ENCODE results near the gene NNT. TPM values are rescaled to one million over a fixed set of nuclear protein-coding genes. Genes with fewer than 3 reads are reported as not detected.
"Not testable (repeated sequence)": the region's sequence is repeated elsewhere in the genome, so short reads cannot be mapped to it uniquely, and the experiment has no call there.

The NNT gene
- total RNA-seq, 2 donors from 2014 or later, result 89.6 to 174 TPM

GRCh38 chr5:43667379-43667778 lies 64.4 kb downstream of the NNT start:
- DNase-seq (ENCODE audit: low spot score in 2 of 2); H3K27ac Mint-ChIP-seq; ATAC-seq; H3K9me3 Mint-ChIP-seq: not testable (repeated sequence)
- peaks cover 31 to 45% of the 10 kb centered on the region in 2 donors for H3K36me3 Mint-ChIP-seq

- ATAC-seq (no peak), DNase-seq (ENCODE audit: low spot score in 2 of 2) (no peak)
- H3K27ac Mint-ChIP-seq, result no peak overlapping the region
- peaks cover 0 to 5% of the 10 kb centered on the region in 2 donors for H3K9me3 Mint-ChIP-seq
- H3K36me3 Mint-ChIP-seq, result peaks cover 16 to 24% of the 10 kb centered on the region in 2 donors
Observed at GRCh38 chr5:43674536-43674935, 71.6 kb downstream of the NNT start.

GRCh38 chr5:43675357-43675756 lies 72.4 kb downstream of the NNT start:
- DNase-seq (ENCODE audit: low spot score in 2 of 2), result no peak
- ATAC-seq, result no peak
- no peak overlapping the region for H3K27ac Mint-ChIP-seq

GRCh38 chr5:43676083-43676840 lies 73.3 kb downstream of the NNT start:
- Mint-ChIP-seq H3K9me3 (no peaks in the 10 kb centered on the region), H3K36me3 (peaks cover 10 to 16% of the 10 kb centered on the region in 2 donors), H3K27ac (no peak overlapping the region)
- no peak for DNase-seq (ENCODE audit: low spot score in 2 of 2)
- ATAC-seq, result peak; percentile 34 to 46

More at GRCh38 chr5:43675357-43675756, 72.4 kb downstream of the NNT start:
- peaks cover 0 to 5% of the 10 kb centered on the region in 2 donors for H3K9me3 Mint-ChIP-seq
- peaks cover 12 to 20% of the 10 kb centered on the region in 2 donors for H3K36me3 Mint-ChIP-seq

GRCh38 chr5:43677253-43677652 lies 74.3 kb downstream of the NNT start:
- no peak for DNase-seq (ENCODE audit: low spot score in 2 of 2)
- H3K27ac Mint-ChIP-seq, result no peak overlapping the region
- peaks cover 3 to 9% of the 10 kb centered on the region in 2 donors for H3K36me3 Mint-ChIP-seq
- ATAC-seq, result no peak
- H3K9me3 Mint-ChIP-seq, result no peaks in the 10 kb centered on the region

- DNase-seq (ENCODE audit: low spot score in 2 of 2), result no peak
- no peak overlapping the region for H3K27ac Mint-ChIP-seq
- H3K9me3 Mint-ChIP-seq, result no peaks in the 10 kb centered on the region
- peaks cover 0 to 14% of the 10 kb centered on the region in 2 donors for H3K36me3 Mint-ChIP-seq
- no peak for ATAC-seq
Observed at GRCh38 chr5:43679214-43679613, 76.2 kb downstream of the NNT start.

GRCh38 chr5:43680286-43680685 lies 77.3 kb downstream of the NNT start:
- no peaks in the 10 kb centered on the region for H3K9me3 Mint-ChIP-seq
- DNase-seq (ENCODE audit: low spot score in 2 of 2), result no peak
- H3K27ac Mint-ChIP-seq, result peak overlapping the region in 1 of 2 donors; percentile 45
- ATAC-seq, result no peak
- H3K36me3 Mint-ChIP-seq, result peaks cover 0 to 14% of the 10 kb centered on the region in 2 donors

GRCh38 chr5:43683884-43684471 lies 81.0 kb downstream of the NNT start:
- H3K27ac Mint-ChIP-seq, result no peak overlapping the region
- peaks cover 4 to 25% of the 10 kb centered on the region in 2 donors for H3K36me3 Mint-ChIP-seq
- ATAC-seq (peak; percentile 22 to 40), DNase-seq (ENCODE audit: low spot score in 2 of 2) (no peak)
- H3K9me3 Mint-ChIP-seq, result peaks cover 0 to 4% of the 10 kb centered on the region in 2 donors

GRCh38 chr5:43685252-43685950 lies 82.4 kb downstream of the NNT start:
- ATAC-seq (no peak), DNase-seq (ENCODE audit: low spot score in 2 of 2) (no peak)
- Mint-ChIP-seq H3K36me3 (peaks cover 16 to 39% of the 10 kb centered on the region in 2 donors), H3K9me3 (peaks cover 0 to 4% of the 10 kb centered on the region in 2 donors), H3K27ac (no peak overlapping the region)

GRCh38 chr5:43687275-43687674 lies 84.3 kb downstream of the NNT start:
- DNase-seq (ENCODE audit: low spot score in 2 of 2), result no peak
- Mint-ChIP-seq H3K36me3 (peaks cover 16 to 51% of the 10 kb centered on the region in 2 donors), H3K27ac (no peak overlapping the region), H3K9me3 (peaks cover 0 to 4% of the 10 kb centered on the region in 2 donors)
- ATAC-seq, result no peak

GRCh38 chr5:43691275-43691674 lies 88.3 kb downstream of the NNT start:
- ATAC-seq, result no peak
- Mint-ChIP-seq H3K36me3 (peaks cover 41 to 73% of the 10 kb centered on the region in 2 donors), H3K9me3 (peaks cover 17 to 33% of the 10 kb centered on the region in 2 donors), H3K27ac (no peak overlapping the region)
- DNase-seq (ENCODE audit: low spot score in 2 of 2), result no peak

GRCh38 chr5:43691893-43692292 lies 88.9 kb downstream of the NNT start:
- peaks cover 17 to 33% of the 10 kb centered on the region in 2 donors for H3K9me3 Mint-ChIP-seq
- no peak overlapping the region for H3K27ac Mint-ChIP-seq
- H3K36me3 Mint-ChIP-seq, result peaks cover 41 to 74% of the 10 kb centered on the region in 2 donors

GRCh38 chr5:43693411-43693810 lies 90.4 kb downstream of the NNT start:
- DNase-seq (ENCODE audit: low spot score in 2 of 2), result no peak

More at GRCh38 chr5:43691893-43692292, 88.9 kb downstream of the NNT start:
- no peak for ATAC-seq
- no peak for DNase-seq (ENCODE audit: low spot score in 2 of 2)

GRCh38 chr5:43694027-43694426 lies 91.0 kb downstream of the NNT start:
- no peak overlapping the region for H3K27ac Mint-ChIP-seq

More at GRCh38 chr5:43693411-43693810, 90.4 kb downstream of the NNT start:
- no peak for ATAC-seq
- Mint-ChIP-seq H3K27ac (no peak overlapping the region), H3K36me3 (peaks cover 41 to 75% of the 10 kb centered on the region in 2 donors), H3K9me3 (peaks cover 17 to 28% of the 10 kb centered on the region in 2 donors)

GRCh38 chr5:43696444-43696843 lies 93.5 kb downstream of the NNT start:
- not testable (repeated sequence) for ATAC-seq; H3K27ac Mint-ChIP-seq; DNase-seq (ENCODE audit: low spot score in 2 of 2)
- Mint-ChIP-seq H3K9me3 (peaks cover 17 to 28% of the 10 kb centered on the region in 2 donors), H3K36me3 (peaks cover 33 to 64% of the 10 kb centered on the region in 2 donors)

More at GRCh38 chr5:43694027-43694426, 91.0 kb downstream of the NNT start:
- DNase-seq (ENCODE audit: low spot score in 2 of 2) (no peak), ATAC-seq (no peak)
- peaks cover 17 to 28% of the 10 kb centered on the region in 2 donors for H3K9me3 Mint-ChIP-seq
- peaks cover 36 to 69% of the 10 kb centered on the region in 2 donors for H3K36me3 Mint-ChIP-seq

- Mint-ChIP-seq H3K36me3 (peaks cover 31 to 56% of the 10 kb centered on the region in 2 donors), H3K9me3 (peaks cover 11 to 12% of the 10 kb centered on the region in 2 donors), H3K27ac (no peak overlapping the region)
- no peak for DNase-seq (ENCODE audit: low spot score in 2 of 2)
- no peak for ATAC-seq
Observed at GRCh38 chr5:43699910-43700309, 96.9 kb downstream of the NNT start.

GRCh38 chr5:43700601-43701000 lies 97.6 kb downstream of the NNT start:
- no peak for ATAC-seq
- H3K9me3 Mint-ChIP-seq, result peaks cover 5% of the 10 kb centered on the region in 2 donors
- H3K36me3 Mint-ChIP-seq, result peaks cover 30 to 56% of the 10 kb centered on the region in 2 donors

More at GRCh38 chr5:43700601-43701000, 97.6 kb downstream of the NNT start:
- DNase-seq (ENCODE audit: low spot score in 2 of 2), result no peak
- no peak overlapping the region for H3K27ac Mint-ChIP-seq

All from activated naive CD4-positive, alpha-beta T cell treated with anti-CD3 and anti-CD28 coated beads, Interleukin-2, amount 50 U/mL, for 72 hours (primary cell).